HCT116 (cell line): ENCODE data around the gene NIPAL4. TPM values are rescaled to one million over a fixed set of nuclear protein-coding genes. Genes with fewer than 3 reads are reported as not detected.

ENCODE experiments used
- ATAC-seq: fragments of 200-7000 bp; cut with Tn5 transposase; 2 replicates; pipeline ENCODE4 v1.9.1; 2020; ENCODE audit warnings: mild to moderate bottlenecking, moderate library complexity
- BruUV-seq: library from RNA; stranded (reverse); fragments of 400-500 nt; replicated peaks from 2 replicates; lab custom pipeline; 2021; lab: Mats Ljungman, UMichigan
- CTCF ChIA-PET: fragments of 300-600 bp; sonication (Branson Sonifier 250); formaldehyde crosslinking; loops from one replicate; lab custom pipeline; 2021; ENCODE audit warnings: antibody characterized with exemption; lab: Charles Lee
- POLR2A ChIA-PET: fragments of 300-600, 350-600 bp; sonication (Branson Sonifier 250); formaldehyde crosslinking; loops from one replicate; lab custom pipeline; 2021; ENCODE audit warnings: antibody characterized with exemption; lab: Charles Lee
- RAD21 ChIA-PET, 2 experiments: fragments of 300-600 bp; sonication (Branson Sonifier 250); formaldehyde crosslinking; loops; one replicate each; lab custom pipeline; 2023; ENCODE audit warnings: low total read pairs in 2 of 2; ENCODE audit not compliant: uncharacterized antibody in 2 of 2, unreplicated experiment in 2 of 2, low non-redundant PET in 1 of 2; lab: Charles Lee
- DNase-seq: peaks from one replicate; pipeline ENCODE4 v3.0.0-alpha.2; 2010; ENCODE audit warnings: low read depth, low spot score
- H2AFZ ChIP-seq: fragments of 200-600 bp; shearing (Covaris generic), sonication (generic); 2 replicates; pipeline ENCODE4 v1.6.1; 2017; ENCODE audit warnings: low read depth, mixed run types, mixed read lengths, antibody characterized with exemption, low read length; ENCODE audit not compliant: poor library complexity, severe bottlenecking
- H3K27ac ChIP-seq: 2 replicates; pipeline ENCODE4 v1.5.1; 2012; ENCODE audit warnings: low read depth, low read length
- H3K27me3 ChIP-seq: fragments of 200-600 bp; sonication (generic); 2 replicates; pipeline ENCODE4 v1.6.1; 2016; ENCODE audit warnings: mixed run types, low read length, mixed read lengths; ENCODE audit not compliant: insufficient read depth
- H3K36me3 ChIP-seq, 2 experiments: fragments of 200-500 bp in 1 of 2; fragments of 200-600 bp in 1 of 2; sonication (Bioruptor generic) in 1 of 2; sonication (generic) in 1 of 2; 2 replicates each; pipeline versions ENCODE4 v1.5.1 to v1.6.1; 2014 to 2016; ENCODE audit warnings: low read length in 2 of 2, inconsistent platforms in 1 of 2, mixed read lengths in 1 of 2, mixed run types in 1 of 2; ENCODE audit not compliant: insufficient read depth in 2 of 2, control insufficient read depth in 1 of 2
- H3K4me1 ChIP-seq, 2 experiments: fragments of 200-600 bp in 1 of 2; sonication (generic) in 1 of 2; 2 replicates each; pipeline versions ENCODE4 v1.5.1 to v1.6.1; 2012 to 2017; ENCODE audit warnings: low read length in 2 of 2, inconsistent platforms in 1 of 2, mild to moderate bottlenecking in 1 of 2, mixed read lengths in 1 of 2, mixed run types in 1 of 2, moderate library complexity in 1 of 2; ENCODE audit not compliant: insufficient read depth in 2 of 2, control insufficient read depth in 1 of 2
- H3K4me2 ChIP-seq: fragments of 200-600 bp; sonication (generic); 2 replicates; pipeline ENCODE4 v1.6.1; 2017; ENCODE audit warnings: mixed run types, low read length, mixed read lengths
- H3K4me3 ChIP-seq, 2 experiments: fragments of 200-600 bp in 1 of 2; sonication (generic) in 1 of 2; replicated peaks in 1 of 2; 2 replicates each; pipeline ENCODE4 v1.5.1; 2011 to 2016; ENCODE audit warnings: low read length in 2 of 2, control low read depth in 1 of 2, low read depth in 1 of 2, mild to moderate bottlenecking in 1 of 2, mixed read lengths in 1 of 2, mixed run types in 1 of 2
- H3K79me2 ChIP-seq: fragments of 200-600 bp; sonication (generic); 2 replicates; pipeline ENCODE4 v1.6.1; 2017; ENCODE audit warnings: mild to moderate bottlenecking, mixed run types, low read length, moderate library complexity, mixed read lengths; ENCODE audit not compliant: insufficient read depth
- H3K9ac ChIP-seq: fragments of 200-600 bp; sonication (generic); 2 replicates; pipeline ENCODE4 v1.6.1; 2016; ENCODE audit warnings: low read length, mixed read lengths
- H3K9me2 ChIP-seq: fragments of 200-600 bp; sonication (generic), shearing (Covaris generic); 2 replicates; pipeline ENCODE4 v1.6.1; 2017; ENCODE audit warnings: mixed run types, mild to moderate bottlenecking, moderate library complexity; ENCODE audit not compliant: insufficient read depth
- H3K9me3 ChIP-seq, 2 experiments: fragments of 200-500 bp in 1 of 2; fragments of 200-600 bp in 1 of 2; sonication (Bioruptor generic) in 1 of 2; sonication (generic) in 1 of 2; 2 replicates each; pipeline ENCODE4 v1.6.1; 2014 to 2017; ENCODE audit warnings: low read length in 2 of 2, mixed read lengths in 2 of 2, inconsistent platforms in 1 of 2, low read depth in 1 of 2, mild to moderate bottlenecking in 1 of 2, mixed run types in 1 of 2, moderate library complexity in 1 of 2; ENCODE audit not compliant: control insufficient read depth in 1 of 2, insufficient read depth in 1 of 2
- H4K20me1 ChIP-seq: fragments of 200-600 bp; sonication (generic), shearing (Covaris generic); 2 replicates; pipeline ENCODE4 v1.6.1; 2017; ENCODE audit warnings: mixed run types, mild to moderate bottlenecking, moderate library complexity; ENCODE audit not compliant: insufficient read depth
- CBX3 ChIP-seq: IDR thresholded peaks from 2 replicates; pipeline ENCODE4 v1.6.1; 2012; ENCODE audit warnings: low read depth
- ELF1 ChIP-seq: IDR thresholded peaks from 2 replicates; pipeline ENCODE4 v1.6.1; 2012; ENCODE audit warnings: low read depth, borderline replicate concordance
- FOSL1 ChIP-seq: IDR thresholded peaks from 2 replicates; pipeline ENCODE4 v1.6.1; 2012; ENCODE audit warnings: low read depth
- JUND ChIP-seq: IDR thresholded peaks from 2 replicates; pipeline ENCODE4 v1.6.1; 2012
- POLR2A ChIP-seq: IDR thresholded peaks from 2 replicates; pipeline ENCODE4 v1.7.0; 2011; ENCODE audit warnings: borderline replicate concordance; ENCODE audit not compliant: insufficient read depth, insufficient read length; ENCODE audit errors: extremely low read depth
- POLR2AphosphoS5 ChIP-seq: IDR thresholded peaks from 2 replicates; pipeline ENCODE4 v1.6.1; 2011; ENCODE audit warnings: mild to moderate bottlenecking, low read depth, low read length, moderate library complexity
- RAD21 ChIP-seq: IDR thresholded peaks from 2 replicates; pipeline ENCODE4 v1.6.1; 2012; ENCODE audit warnings: low read depth, mild to moderate bottlenecking
- SIN3A ChIP-seq: IDR thresholded peaks from 2 replicates; pipeline ENCODE4 v1.6.1; 2012; ENCODE audit warnings: low read depth
- SRF ChIP-seq: IDR thresholded peaks from 2 replicates; pipeline ENCODE4 v1.6.1; 2012; ENCODE audit warnings: low read depth
- TCF7L2 ChIP-seq: IDR thresholded peaks from 2 replicates; pipeline ENCODE4 v1.7.0; 2011; ENCODE audit warnings: borderline replicate concordance, inconsistent platforms; ENCODE audit not compliant: insufficient read depth, insufficient read length; ENCODE audit errors: extremely low read depth
- ZNF274 ChIP-seq: fragments of 200-500 bp; sonication (Bioruptor generic); IDR thresholded peaks from 2 replicates; pipeline ENCODE4 v1.6.1; 2014; ENCODE audit warnings: mild to moderate bottlenecking, low read depth, low read length, inconsistent platforms
- intact Hi-C: fragments of 100-400 bp; cut with micrococcal nuclease; formaldehyde crosslinking; loops from 2 replicates; pipeline ENCODE4 v1.10.0; 2022
- total RNA-seq: library from RNA; stranded (reverse); gene quantifications from one replicate; pipeline ENCODE4 v1.2.1, GENCODE V29; 2021; ENCODE audit not compliant: unreplicated experiment
- TF ChIP-seq, protein P1 (sequence below), 3 experiments: fragments of 200-600 bp in 1 of 3; sonication (generic) in 1 of 3; IDR thresholded peaks in 2 of 3; conservative IDR thresholded peaks in 1 of 3; 2 replicates each; pipeline ENCODE4 v1.5.1; 2012 to 2017; ENCODE audit warnings: low read depth in 2 of 3, low read length in 2 of 3, antibody characterized with exemption in 1 of 3, borderline replicate concordance in 1 of 3, control low read depth in 1 of 3, mild to moderate bottlenecking in 1 of 3, mixed read lengths in 1 of 3, mixed run types in 1 of 3, moderate library complexity in 1 of 3; ENCODE audit not compliant: insufficient read depth in 1 of 3
- TF ChIP-seq, protein P2 (sequence below): IDR thresholded peaks from 2 replicates; pipeline ENCODE4 v1.6.1; 2012
- TF ChIP-seq, protein P3 (sequence below): IDR thresholded peaks from 2 replicates; pipeline ENCODE4 v1.6.1; 2011; ENCODE audit warnings: mild to moderate bottlenecking, low read length, moderate library complexity; ENCODE audit not compliant: insufficient replicate concordance; ENCODE audit errors: extremely low read depth
- TF ChIP-seq, protein P4 (sequence below): IDR thresholded peaks from 2 replicates; pipeline ENCODE4 v1.6.1; 2012; ENCODE audit warnings: low read depth

The NIPAL4 gene
- total RNA-seq, 1 experiment from 2014 or later, result 0.12 TPM

DNA sequence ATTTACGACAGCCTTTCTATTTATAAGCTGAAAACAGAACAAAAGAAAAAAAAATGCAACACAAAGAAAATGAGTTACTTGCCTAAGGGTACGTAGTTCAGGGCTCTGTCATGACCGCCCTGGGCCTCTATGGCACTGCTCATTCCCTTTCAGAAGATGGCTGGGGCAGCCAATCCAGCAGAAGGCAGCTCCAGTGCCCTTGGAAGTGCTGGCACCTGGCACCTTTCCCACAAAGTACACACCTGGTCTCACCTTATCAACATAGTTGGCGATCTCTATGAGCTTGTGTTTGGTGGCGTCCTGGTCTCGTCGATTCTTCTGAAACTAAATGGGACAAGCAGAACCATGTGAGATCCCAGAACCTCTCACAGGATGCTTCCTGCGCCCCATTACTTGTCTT lies 53.2 kb downstream of the NIPAL4 start:
- no peak overlapping the region for H3K4me2 ChIP-seq
- no peaks in the 10 kb centered on the region for H3K9me2 ChIP-seq
- no TSS peak for BruUV-seq
- ChIA-PET RAD21 (no interaction called here), CTCF (no interaction called here), POLR2A (no interaction called here)
- H3K4me1 ChIP-seq, result peaks cover 12 to 57% of the 10 kb centered on the region in 2 experiments
- no peak overlapping the region for H2AFZ ChIP-seq
- DNase-seq, result no peak
- no peak overlapping the region for H3K27ac ChIP-seq
- TF ChIP-seq ZNF274 (no peak), ELF1 (no peak), JUND (no peak), FOSL1 (no peak), CBX3 (no peak), POLR2A (no peak), RAD21 (no peak), SRF (no peak), POLR2AphosphoS5 (no peak), SIN3A (no peak), TCF7L2 (no peak)
- TF ChIP-seq, protein P1, sequence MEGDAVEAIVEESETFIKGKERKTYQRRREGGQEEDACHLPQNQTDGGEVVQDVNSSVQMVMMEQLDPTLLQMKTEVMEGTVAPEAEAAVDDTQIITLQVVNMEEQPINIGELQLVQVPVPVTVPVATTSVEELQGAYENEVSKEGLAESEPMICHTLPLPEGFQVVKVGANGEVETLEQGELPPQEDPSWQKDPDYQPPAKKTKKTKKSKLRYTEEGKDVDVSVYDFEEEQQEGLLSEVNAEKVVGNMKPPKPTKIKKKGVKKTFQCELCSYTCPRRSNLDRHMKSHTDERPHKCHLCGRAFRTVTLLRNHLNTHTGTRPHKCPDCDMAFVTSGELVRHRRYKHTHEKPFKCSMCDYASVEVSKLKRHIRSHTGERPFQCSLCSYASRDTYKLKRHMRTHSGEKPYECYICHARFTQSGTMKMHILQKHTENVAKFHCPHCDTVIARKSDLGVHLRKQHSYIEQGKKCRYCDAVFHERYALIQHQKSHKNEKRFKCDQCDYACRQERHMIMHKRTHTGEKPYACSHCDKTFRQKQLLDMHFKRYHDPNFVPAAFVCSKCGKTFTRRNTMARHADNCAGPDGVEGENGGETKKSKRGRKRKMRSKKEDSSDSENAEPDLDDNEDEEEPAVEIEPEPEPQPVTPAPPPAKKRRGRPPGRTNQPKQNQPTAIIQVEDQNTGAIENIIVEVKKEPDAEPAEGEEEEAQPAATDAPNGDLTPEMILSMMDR (IDR thresholded peaks at IDR 0.05 in 2 of 3, conservative IDR thresholded peaks at IDR 0.05 in 1 of 3; ENCODE audit: borderline replicate concordance in 1 of 3, insufficient read depth in 1 of 3, low read depth in 2 of 3, low read length in 2 of 3), result no peak
- TF ChIP-seq, protein P2, sequence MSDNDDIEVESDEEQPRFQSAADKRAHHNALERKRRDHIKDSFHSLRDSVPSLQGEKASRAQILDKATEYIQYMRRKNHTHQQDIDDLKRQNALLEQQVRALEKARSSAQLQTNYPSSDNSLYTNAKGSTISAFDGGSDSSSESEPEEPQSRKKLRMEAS, result no peak
- TF ChIP-seq, protein P3, sequence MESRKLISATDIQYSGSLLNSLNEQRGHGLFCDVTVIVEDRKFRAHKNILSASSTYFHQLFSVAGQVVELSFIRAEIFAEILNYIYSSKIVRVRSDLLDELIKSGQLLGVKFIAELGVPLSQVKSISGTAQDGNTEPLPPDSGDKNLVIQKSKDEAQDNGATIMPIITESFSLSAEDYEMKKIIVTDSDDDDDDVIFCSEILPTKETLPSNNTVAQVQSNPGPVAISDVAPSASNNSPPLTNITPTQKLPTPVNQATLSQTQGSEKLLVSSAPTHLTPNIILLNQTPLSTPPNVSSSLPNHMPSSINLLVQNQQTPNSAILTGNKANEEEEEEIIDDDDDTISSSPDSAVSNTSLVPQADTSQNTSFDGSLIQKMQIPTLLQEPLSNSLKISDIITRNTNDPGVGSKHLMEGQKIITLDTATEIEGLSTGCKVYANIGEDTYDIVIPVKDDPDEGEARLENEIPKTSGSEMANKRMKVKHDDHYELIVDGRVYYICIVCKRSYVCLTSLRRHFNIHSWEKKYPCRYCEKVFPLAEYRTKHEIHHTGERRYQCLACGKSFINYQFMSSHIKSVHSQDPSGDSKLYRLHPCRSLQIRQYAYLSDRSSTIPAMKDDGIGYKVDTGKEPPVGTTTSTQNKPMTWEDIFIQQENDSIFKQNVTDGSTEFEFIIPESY, result no peak
- TF ChIP-seq, protein P4, sequence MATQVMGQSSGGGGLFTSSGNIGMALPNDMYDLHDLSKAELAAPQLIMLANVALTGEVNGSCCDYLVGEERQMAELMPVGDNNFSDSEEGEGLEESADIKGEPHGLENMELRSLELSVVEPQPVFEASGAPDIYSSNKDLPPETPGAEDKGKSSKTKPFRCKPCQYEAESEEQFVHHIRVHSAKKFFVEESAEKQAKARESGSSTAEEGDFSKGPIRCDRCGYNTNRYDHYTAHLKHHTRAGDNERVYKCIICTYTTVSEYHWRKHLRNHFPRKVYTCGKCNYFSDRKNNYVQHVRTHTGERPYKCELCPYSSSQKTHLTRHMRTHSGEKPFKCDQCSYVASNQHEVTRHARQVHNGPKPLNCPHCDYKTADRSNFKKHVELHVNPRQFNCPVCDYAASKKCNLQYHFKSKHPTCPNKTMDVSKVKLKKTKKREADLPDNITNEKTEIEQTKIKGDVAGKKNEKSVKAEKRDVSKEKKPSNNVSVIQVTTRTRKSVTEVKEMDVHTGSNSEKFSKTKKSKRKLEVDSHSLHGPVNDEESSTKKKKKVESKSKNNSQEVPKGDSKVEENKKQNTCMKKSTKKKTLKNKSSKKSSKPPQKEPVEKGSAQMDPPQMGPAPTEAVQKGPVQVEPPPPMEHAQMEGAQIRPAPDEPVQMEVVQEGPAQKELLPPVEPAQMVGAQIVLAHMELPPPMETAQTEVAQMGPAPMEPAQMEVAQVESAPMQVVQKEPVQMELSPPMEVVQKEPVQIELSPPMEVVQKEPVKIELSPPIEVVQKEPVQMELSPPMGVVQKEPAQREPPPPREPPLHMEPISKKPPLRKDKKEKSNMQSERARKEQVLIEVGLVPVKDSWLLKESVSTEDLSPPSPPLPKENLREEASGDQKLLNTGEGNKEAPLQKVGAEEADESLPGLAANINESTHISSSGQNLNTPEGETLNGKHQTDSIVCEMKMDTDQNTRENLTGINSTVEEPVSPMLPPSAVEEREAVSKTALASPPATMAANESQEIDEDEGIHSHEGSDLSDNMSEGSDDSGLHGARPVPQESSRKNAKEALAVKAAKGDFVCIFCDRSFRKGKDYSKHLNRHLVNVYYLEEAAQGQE, result no peak
- intact Hi-C loops, result no loop called here
- no peaks in the 10 kb centered on the region for H3K27me3 ChIP-seq
- H3K9ac ChIP-seq, result no peak overlapping the region
- no peak for ATAC-seq
- H3K79me2 ChIP-seq, result no peaks in the 10 kb centered on the region; the same call in 1 of the 2 replicates
- H3K36me3 ChIP-seq, result peaks cover 3 to 12% of the 10 kb centered on the region in 2 experiments; a peak in 2 of 4 replicates
- H3K4me3 ChIP-seq, result no peak overlapping the region
- H4K20me1 ChIP-seq, result no peaks in the 10 kb centered on the region
- H3K9me3 ChIP-seq, result no peaks in the 10 kb centered on the region
